NOMO-1 treated with dmso at 0.1 percent for 144 hours (cell line): Measurements from ENCODE around the gene TBC1D30.
A peak's percentile ranks its signal among the peaks of the same experiment; 100 is the strongest.
"Not testable (repeated sequence)": the region's sequence is repeated elsewhere in the genome, so short reads cannot be mapped to it uniquely, and the experiment has no call there.

Source experiments
- DNase-seq: peaks from one replicate; lab custom pipeline; 2025; ENCODE audit not compliant: unreplicated experiment; lab: John Stamatoyannopoulos, UW

TBC1D30 gene

DNA sequence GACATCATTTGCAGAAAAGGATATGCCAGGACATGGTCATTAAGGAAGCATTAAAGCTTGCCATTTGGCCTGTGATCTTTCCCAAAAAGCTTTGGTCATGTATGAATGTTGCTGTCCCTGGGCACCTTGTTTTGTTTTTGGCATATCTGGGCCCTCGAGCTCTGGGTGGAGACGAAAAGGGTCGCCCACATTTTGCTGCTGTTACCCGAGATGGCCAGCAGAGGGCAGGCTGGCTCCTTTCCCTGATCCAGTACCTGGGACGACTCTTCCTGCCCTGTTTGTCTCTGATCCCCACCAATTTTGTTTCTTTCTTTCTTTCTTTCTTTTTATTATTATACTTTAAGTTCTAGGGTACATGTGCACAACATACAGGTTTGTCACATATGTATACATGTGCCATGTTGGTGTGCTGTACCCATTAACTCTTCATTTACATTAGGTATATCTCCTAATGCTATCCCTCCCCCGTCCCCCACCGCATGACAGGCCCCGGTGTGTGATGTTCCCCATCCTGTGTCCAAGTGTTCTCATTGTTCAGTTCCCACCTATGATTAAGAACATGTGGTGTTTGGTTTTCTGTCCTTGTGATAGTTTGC is 22.2 kb upstream of the TBC1D30 start:
- DNase-seq = not testable (repeated sequence)

GRCh38 chr12:64806173-64806572 is 18.3 kb upstream of the TBC1D30 start:
- DNase-seq = no peak

DNA sequence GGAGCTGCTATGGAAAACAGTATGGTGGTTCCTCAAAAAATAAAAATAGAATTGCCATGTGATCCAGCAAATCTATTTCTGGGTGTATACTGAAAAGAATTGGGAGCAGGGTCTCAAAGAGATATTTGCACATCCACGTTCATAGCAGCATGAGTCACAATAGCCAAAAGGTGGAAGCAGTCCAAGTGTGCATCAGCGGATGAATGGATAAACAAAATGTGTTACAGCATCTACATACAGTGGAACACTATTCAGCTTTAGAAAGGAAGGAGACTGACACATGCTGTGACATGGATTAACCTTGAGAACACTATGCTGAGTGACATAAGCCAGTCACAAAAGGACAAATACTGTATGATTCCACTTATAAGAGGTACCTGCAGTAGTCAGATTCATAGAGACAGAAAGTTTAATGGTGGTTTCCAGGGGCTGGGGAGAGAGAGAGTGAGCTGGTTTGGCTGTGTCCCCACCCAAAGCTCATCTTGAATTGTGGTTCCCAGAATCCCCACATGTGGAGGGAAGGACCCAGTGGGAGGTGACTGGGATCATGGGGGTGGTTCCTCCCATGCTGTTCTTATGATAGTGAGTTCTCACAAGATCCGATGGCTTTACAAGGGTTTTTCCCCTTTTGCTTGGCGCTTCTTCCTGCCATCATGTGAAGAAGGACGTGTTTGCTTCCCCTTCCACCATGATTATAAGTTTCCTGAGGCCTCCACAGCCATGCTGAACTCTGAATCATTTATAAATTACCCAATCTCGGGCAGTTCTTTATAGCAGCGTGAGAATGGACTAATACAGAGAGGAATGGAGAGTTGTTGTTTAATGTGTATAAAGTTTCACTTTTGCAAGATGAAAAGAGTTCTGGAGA is 17.6 kb upstream of the TBC1D30 start:
- no peak for DNase-seq

GRCh38 chr12:64808110-64808509 is 16.3 kb upstream of the TBC1D30 start:
- DNase-seq = peak; percentile 58

DNA sequence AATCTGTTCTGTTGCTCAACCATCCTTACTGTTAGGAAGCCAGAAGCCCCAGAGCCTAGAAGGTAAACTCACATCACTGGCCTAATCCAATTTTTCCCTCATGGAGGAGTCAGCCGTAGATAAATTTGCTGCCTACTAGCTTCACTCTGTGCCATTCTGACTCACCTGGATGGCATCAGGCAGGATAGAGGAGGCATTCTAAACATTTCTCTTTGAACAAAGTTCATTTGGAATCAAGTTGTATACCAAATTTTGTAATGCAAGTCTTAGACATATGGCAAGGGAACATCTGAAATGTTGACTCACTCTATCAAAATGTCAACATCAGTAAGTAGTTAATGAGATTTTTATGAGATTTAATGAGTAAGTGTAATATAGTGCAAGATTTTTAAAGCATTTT is 13.6 kb upstream of the TBC1D30 start:
- no peak for DNase-seq

DNA sequence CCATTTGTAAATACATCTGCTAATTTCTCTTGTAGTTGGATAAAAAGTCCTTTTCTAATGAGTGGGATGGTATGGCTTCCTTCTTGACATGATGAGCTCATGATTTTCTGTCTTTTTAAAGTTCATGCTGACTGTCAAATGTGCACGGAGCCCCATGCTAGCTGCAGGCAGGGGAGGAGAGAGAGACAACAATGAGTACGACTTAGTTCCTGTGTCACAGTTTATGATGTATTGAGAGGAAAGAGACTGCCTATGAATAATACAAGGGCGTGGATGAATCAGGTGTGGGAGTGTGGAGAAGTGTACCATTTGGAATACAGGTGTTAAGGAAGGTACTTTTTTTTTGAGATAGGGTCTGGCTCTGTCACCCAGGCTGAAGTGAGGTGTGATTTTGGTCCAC is 10.7 kb upstream of the TBC1D30 start:
- no peak for DNase-seq

GRCh38 chr12:64814432-64814831 is 10.0 kb upstream of the TBC1D30 start:
- no peak for DNase-seq

DNA sequence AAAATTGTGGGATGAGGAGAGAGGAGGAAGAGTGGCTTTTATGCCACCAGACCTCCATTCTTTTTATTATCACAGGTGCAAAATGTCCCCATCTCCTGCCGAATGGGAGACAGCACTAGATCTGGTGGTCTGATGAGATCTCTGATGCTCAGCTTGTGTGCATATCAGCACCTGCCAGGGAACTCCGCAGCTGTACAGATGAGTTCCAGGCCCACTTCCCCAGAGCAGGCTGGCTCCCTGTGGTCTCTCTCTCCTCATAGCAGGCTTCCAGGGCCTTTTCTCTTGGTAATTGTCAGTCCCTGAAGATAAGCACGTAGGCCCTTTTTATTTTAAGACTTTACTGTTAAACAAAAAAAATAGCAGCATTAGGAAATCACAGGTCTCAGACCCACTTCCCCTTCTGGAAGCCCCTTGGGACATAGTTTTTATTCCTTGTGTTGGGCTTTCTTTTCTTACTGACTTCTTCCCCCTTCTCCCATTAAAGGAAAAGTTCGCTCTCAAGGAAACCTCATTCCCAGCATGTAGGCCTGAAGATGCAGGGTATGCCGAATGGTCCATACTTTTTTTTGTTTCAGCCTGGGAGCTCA is 4.5 kb upstream of the TBC1D30 start:
- peak; percentile 43 for DNase-seq

- no peak for DNase-seq
Measured at GRCh38 chr12:64820593-64820992, 3.9 kb upstream of the TBC1D30 start.

DNA sequence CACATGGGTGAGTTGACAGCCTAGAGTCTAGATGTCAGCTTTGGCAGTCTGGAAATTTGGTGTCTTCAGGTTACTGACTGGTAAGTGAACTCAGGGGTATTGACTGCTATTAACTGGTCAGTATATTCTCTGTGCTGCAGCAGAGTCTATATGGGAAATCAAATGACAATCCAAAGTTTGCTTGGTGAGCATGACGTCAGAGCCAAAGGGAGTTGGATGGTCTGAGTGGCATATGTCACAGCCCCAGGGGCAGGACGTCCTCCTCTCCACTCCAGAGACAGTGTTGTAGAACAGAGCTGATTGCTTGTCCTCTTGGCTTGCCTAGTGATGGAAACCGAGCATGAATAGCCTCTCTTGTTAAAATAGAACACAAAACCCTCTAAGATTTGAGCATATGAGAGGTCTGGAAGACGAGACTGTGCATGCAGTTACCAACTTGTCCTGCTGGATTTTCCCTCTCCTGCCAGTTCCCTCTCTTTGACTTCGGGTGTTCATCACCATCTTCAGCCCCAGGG is 3.3 kb upstream of the TBC1D30 start:
- no peak for DNase-seq

DNA sequence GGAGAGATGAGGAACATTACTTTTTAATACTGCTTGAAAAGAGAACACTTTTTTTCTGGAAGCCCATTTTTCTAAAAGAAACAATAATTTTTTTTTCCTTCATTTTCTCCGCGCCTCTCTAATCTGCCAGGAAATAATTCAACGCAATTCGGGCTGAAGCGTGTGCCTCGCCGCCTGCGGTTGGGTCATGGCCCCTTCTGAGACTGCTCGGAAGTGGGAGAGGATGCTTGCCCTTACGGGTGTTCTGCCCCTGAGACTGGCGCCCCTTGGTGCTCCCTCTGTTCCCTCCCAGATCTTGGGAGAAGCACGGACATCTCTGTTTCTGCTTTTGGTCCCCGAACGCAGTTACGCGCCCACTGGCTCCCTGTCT is 332 bp upstream of the TBC1D30 start:
- no peak for DNase-seq

- no peak for DNase-seq
Measured at GRCh38 chr12:64825143-64826021, 935 bp downstream of the TBC1D30 start.

DNA sequence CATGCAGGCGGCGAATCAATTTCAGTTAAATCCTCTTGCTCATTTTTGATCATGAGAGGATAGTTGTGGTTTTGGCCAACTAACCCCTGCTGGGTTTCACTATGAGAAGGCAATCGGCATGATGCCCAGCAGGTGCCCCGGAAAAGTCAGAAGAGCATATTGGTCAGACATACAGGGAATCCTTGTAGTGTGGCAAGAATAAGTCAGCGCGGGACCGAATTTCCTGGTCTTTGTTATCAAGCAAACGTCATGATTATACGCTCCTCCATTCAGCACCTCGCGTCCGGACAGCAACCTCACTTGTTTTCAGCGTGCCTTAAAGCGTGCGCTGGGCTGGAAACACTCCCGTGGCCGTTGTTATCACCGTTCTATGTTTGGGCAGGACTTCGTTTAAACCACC is 1.8 kb downstream of the TBC1D30 start:
- peak; percentile 31 for DNase-seq

DNA sequence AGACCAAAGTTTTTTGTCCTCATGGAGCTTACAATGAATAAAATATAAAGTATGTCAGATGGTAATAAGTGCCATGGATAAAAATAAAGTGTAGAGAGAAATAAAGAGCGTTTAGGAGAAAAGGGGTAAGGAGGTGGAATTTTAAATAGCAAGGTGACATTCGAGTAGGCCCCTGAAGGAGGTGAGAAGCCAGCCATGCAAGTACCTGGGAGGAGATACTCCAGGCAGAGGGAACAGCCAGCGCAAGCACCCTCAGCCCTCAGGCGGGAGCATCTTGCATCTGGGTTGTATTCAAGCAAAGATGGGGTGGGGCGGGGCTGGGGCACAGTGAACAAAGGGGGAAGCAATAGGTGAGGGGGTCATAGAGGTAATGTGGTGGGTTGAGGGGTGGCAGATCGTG is 4.3 kb downstream of the TBC1D30 start:
- DNase-seq = no peak

GRCh38 chr12:64833928-64834327 is 9.5 kb downstream of the TBC1D30 start:
- DNase-seq = no peak

DNA sequence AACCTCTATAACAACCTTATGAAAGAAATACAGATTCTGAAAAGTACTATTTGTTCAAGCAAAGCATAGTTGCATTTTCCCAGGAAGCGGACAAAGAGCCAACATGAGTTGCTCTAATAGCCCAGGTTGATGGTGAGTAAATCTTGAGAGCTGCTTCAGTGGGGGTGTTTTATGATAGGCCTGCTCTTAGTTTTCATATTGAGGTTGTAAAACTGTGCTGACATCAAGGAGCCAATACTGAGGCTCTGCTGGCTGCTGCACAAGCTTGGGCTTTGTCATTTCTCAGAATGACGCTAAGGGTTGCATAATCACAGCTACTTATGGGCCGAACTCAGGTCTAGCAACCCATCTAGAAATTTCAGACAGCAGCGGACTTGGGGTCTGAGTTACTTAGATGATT is 11.5 kb downstream of the TBC1D30 start:
- DNase-seq = no peak

GRCh38 chr12:64836856-64837255 is 12.4 kb downstream of the TBC1D30 start:
- DNase-seq = no peak

DNA sequence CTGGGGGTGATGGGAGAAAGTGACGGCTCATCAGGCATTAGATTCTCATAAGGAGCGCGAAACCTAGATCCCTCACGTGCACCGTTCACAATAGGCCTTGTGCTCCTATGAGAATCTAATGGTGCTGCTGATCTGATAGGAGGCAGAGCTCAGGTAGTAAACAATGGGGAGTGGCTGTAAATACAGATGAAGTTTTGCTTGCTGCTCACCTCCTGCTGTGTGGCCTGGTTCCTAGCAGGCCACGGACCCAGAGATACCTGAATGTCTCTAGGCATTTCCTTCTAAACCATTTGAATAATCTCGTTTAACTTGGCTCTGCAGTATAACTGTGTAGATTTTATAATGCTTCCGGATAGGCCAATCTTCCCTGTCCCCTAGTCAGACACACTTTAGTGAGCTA is 13.0 kb downstream of the TBC1D30 start:
- DNase-seq = no peak

- DNase-seq = no peak
Measured at GRCh38 chr12:64840119-64840518, 15.7 kb downstream of the TBC1D30 start.

- DNase-seq = no peak
Measured at GRCh38 chr12:64840949-64841717, 16.7 kb downstream of the TBC1D30 start.
